ENCODE measurements around the gene NAA10.

DNA sequence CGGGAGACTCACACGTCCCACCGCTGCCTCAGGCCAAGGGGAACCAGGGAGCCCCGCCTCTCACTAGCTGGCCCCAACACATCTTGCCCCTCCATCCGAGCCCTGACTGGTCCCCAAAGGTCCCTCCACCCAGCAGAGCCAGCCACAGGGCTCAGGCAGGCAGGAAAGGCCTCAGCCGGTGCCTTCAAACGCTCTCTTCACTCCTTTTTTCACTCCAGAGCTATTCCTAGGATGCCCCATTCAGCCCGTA, 7.2 kb downstream of the NAA10 start:
- TF ChIP-seq, protein P1, sequence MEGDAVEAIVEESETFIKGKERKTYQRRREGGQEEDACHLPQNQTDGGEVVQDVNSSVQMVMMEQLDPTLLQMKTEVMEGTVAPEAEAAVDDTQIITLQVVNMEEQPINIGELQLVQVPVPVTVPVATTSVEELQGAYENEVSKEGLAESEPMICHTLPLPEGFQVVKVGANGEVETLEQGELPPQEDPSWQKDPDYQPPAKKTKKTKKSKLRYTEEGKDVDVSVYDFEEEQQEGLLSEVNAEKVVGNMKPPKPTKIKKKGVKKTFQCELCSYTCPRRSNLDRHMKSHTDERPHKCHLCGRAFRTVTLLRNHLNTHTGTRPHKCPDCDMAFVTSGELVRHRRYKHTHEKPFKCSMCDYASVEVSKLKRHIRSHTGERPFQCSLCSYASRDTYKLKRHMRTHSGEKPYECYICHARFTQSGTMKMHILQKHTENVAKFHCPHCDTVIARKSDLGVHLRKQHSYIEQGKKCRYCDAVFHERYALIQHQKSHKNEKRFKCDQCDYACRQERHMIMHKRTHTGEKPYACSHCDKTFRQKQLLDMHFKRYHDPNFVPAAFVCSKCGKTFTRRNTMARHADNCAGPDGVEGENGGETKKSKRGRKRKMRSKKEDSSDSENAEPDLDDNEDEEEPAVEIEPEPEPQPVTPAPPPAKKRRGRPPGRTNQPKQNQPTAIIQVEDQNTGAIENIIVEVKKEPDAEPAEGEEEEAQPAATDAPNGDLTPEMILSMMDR (IDR thresholded peaks at IDR 0.05) = no peak
- no peak for TF ChIP-seq POLR2A (IDR thresholded peaks at IDR 0.05)

Data from body of pancreas (tissue), 4 donors.